Stimulated activated naive CD8-positive, alpha-beta T cell treated with anti-CD3 and anti-CD28 coated beads, Interleukin-15, Interleukin-2, amounts not matched to agents 100 ng/mL and 50 ng/mL, for 24 hours (primary cell): Measurements from ENCODE around the gene TNFSF12.

ENCODE experiments used
- H3K27ac Mint-ChIP-seq: one replicate; pipeline ENCODE4 v1.8.0; 2021; ENCODE audit warnings: mild to moderate bottlenecking, mixed read lengths
- H3K27me3 Mint-ChIP-seq: one replicate; pipeline ENCODE4 v1.8.0; 2021; ENCODE audit warnings: mixed read lengths
- H3K36me3 Mint-ChIP-seq: one replicate; pipeline ENCODE4 v1.8.0; 2021; ENCODE audit warnings: low read depth, mixed read lengths
- H3K4me1 Mint-ChIP-seq: one replicate; pipeline ENCODE4 v1.8.0; 2021; ENCODE audit warnings: low read depth, mixed read lengths
- H3K4me3 Mint-ChIP-seq: one replicate; pipeline ENCODE4 v1.8.0; 2021; ENCODE audit warnings: mild to moderate bottlenecking, mixed read lengths
- H3K9me3 Mint-ChIP-seq: one replicate; pipeline ENCODE4 v1.8.0; 2021; ENCODE audit warnings: mixed read lengths

TNFSF12 gene, protein sequence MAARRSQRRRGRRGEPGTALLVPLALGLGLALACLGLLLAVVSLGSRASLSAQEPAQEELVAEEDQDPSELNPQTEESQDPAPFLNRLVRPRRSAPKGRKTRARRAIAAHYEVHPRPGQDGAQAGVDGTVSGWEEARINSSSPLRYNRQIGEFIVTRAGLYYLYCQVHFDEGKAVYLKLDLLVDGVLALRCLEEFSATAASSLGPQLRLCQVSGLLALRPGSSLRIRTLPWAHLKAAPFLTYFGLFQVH

DNA sequence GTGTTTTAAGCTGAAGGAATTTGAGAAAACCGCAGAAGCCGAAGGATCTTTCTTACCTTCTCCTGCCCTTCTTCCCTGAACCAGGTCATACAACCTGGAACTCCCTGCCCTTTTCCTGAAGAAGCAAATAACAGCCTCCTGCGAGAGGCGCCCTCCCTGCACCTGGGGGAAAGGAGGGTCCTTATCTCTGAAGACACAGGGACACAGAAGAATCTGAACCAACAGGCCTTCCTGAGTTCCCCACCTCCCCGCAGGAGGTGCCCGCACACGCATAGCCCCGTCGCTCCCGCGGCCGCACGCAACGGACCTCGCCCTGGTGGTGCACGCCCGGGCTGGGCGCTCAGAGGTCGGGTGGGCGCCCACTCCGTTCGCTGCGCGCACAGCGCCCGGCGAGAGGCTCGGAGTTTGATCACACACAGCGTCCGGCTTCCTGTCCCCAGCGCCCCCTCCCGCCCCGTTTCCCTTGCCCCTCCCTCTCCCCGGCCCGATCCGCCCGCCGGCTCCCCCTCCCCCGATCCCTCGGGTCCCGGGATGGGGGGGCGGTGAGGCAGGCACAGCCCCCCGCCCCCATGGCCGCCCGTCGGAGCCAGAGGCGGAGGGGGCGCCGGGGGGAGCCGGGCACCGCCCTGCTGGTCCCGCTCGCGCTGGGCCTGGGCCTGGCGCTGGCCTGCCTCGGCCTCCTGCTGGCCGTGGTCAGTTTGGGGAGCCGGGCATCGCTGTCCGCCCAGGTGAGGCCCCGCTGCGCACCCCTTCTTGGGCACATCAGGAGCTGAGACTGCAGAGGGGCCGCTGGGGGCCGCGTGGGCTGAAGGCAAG is at the start of gene TNFSF12:
Gene TNFSF12, plus strand, starts transcription at position 474 of the 816 bp plus-strand sequence. Its CDS starts 96 bp downstream, at position 570.
- Mint-ChIP-seq H3K27ac (peak within 1 kb of the TSS; percentile 72), H3K27me3 (no peaks in the 10 kb centered on the region), H3K9me3 (no peaks in the 10 kb centered on the region), H3K4me1 (peaks cover 59% of the 10 kb centered on the region), H3K4me3 (peak within 1 kb of the TSS; percentile 80), H3K36me3 (peaks cover 4% of the 10 kb centered on the region)

DNA sequence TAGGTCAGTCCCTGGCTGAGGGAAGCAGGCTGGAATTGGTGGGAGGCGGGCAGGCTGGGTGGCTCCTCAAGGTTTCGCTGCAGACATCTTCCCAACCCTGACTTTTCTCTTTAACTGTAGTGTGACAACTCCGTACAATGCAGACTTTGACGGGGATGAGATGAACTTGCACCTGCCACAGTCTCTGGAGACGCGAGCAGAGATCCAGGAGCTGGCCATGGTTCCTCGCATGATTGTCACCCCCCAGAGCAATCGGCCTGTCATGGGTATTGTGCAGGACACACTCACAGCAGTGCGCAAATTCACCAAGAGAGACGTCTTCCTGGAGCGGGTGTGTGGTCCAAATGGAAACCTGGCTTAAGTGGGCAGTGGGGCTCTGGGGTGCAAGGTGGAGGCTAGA is 49.7 kb upstream of the TNFSF12 start:
- H3K36me3 Mint-ChIP-seq, result peaks cover 80% of the 10 kb centered on the region
- no peaks in the 10 kb centered on the region for H3K9me3 Mint-ChIP-seq
- H3K27me3 Mint-ChIP-seq, result no peaks in the 10 kb centered on the region
- H3K4me3 Mint-ChIP-seq, result no peak overlapping the region
- H3K4me1 Mint-ChIP-seq, result no peaks in the 10 kb centered on the region
- no peak overlapping the region for H3K27ac Mint-ChIP-seq

DNA sequence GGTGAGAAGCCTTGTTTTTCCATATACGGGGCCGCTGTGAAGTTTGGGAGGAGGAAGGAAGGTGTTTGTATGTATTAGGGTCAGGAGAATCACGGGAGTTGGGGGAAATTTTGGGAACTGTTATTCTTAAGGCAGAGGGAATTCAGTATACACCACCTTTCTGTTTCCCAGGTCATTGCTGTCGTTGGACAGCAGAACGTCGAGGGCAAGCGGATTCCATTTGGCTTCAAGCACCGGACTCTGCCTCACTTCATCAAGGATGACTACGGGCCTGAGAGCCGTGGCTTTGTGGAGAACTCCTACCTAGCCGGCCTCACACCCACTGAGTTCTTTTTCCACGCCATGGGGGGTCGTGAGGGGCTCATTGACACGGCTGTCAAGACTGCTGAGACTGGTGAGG is 47.1 kb upstream of the TNFSF12 start:
- Mint-ChIP-seq H3K9me3 (no peaks in the 10 kb centered on the region), H3K36me3 (peaks cover 77% of the 10 kb centered on the region), H3K27ac (no peak overlapping the region), H3K4me3 (no peak overlapping the region), H3K27me3 (no peaks in the 10 kb centered on the region), H3K4me1 (no peaks in the 10 kb centered on the region)

DNA sequence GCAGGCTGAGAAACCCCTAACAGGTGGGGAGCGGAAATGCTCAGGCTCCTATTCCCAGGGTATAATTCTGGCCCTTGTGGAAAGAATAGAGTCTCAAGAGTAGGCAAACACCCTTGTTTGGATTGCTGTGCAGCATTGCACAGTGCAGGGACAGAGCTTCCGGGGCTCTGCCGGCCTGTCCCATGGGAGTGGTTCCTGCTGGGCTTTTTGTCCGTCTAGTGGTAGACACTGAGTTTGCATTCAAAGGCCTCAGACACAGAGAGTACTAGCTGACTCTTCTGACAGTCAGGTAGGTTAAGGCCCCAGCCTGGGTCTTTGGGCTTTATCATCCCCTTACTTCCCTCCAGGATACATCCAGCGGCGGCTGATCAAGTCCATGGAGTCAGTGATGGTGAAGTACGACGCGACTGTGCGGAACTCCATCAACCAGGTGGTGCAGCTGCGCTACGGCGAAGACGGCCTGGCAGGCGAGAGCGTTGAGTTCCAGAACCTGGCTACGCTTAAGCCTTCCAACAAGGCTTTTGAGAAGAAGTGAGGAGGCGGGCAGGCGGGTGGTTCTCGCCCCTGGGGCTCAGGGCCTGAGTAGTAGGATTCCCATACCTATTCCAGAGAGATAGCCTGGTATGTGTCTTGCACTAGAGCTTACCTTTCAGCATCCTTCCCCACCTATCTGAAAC is 46.5 kb upstream of the TNFSF12 start:
- Mint-ChIP-seq H3K36me3 (peaks cover 75% of the 10 kb centered on the region), H3K27me3 (no peaks in the 10 kb centered on the region), H3K9me3 (no peaks in the 10 kb centered on the region), H3K27ac (no peak overlapping the region), H3K4me3 (no peak overlapping the region), H3K4me1 (no peaks in the 10 kb centered on the region)

DNA sequence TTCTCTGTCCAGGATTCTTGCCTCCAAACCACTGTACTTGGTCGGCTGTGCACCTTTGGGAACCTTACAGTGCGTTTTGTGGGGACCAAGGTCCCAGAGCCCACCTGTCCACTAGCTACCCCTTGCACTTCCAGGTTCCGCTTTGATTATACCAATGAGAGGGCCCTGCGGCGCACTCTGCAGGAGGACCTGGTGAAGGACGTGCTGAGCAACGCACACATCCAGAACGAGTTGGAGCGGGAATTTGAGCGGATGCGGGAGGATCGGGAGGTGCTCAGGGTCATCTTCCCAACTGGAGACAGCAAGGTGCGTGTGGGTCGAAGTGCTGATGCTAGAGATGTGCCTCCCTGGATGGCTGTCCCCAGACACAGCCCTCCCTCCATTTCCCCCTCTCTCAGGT is 45.9 kb upstream of the TNFSF12 start:
- Mint-ChIP-seq H3K4me3 (no peak overlapping the region), H3K36me3 (peaks cover 80% of the 10 kb centered on the region), H3K27ac (no peak overlapping the region), H3K4me1 (no peaks in the 10 kb centered on the region), H3K9me3 (no peaks in the 10 kb centered on the region), H3K27me3 (no peaks in the 10 kb centered on the region)

DNA sequence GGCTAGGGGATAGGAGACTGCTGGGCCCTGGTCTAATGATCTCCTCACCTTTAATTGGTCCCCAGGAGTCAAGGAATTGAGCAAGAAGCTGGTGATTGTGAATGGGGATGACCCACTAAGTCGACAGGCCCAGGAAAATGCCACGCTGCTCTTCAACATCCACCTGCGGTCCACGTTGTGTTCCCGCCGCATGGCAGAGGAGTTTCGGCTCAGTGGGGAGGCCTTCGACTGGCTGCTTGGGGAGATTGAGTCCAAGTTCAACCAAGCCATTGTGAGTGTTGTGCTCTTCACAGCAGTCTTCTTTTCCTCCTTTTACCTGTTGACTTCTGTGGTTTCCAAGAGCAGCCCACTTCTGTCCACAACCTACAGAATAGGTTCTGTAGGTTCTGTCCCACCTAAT is 45.3 kb upstream of the TNFSF12 start:
- Mint-ChIP-seq H3K4me3 (no peak overlapping the region), H3K27me3 (no peaks in the 10 kb centered on the region), H3K27ac (peak overlapping the region; percentile 63), H3K36me3 (peaks cover 81% of the 10 kb centered on the region), H3K9me3 (no peaks in the 10 kb centered on the region), H3K4me1 (no peaks in the 10 kb centered on the region)

DNA sequence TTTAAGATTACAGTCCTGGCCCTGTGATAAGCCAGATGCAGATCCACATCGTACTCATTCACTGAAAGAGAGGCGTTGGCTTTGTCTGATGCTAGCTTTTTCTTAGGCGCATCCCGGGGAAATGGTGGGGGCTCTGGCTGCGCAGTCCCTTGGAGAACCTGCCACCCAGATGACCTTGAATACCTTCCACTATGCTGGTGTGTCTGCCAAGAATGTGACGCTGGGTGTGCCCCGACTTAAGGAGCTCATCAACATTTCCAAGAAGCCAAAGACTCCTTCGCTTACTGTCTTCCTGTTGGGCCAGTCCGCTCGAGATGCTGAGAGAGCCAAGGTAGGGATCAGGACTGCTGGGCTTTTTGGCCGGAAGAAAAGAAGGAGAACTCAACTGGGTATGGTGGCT is 40.7 kb upstream of the TNFSF12 start:
- H3K4me3 Mint-ChIP-seq, result no peak overlapping the region
- H3K36me3 Mint-ChIP-seq, result peaks cover 78% of the 10 kb centered on the region
- no peaks in the 10 kb centered on the region for H3K4me1 Mint-ChIP-seq
- no peak overlapping the region for H3K27ac Mint-ChIP-seq
- H3K9me3 Mint-ChIP-seq, result no peaks in the 10 kb centered on the region
- H3K27me3 Mint-ChIP-seq, result no peaks in the 10 kb centered on the region

DNA sequence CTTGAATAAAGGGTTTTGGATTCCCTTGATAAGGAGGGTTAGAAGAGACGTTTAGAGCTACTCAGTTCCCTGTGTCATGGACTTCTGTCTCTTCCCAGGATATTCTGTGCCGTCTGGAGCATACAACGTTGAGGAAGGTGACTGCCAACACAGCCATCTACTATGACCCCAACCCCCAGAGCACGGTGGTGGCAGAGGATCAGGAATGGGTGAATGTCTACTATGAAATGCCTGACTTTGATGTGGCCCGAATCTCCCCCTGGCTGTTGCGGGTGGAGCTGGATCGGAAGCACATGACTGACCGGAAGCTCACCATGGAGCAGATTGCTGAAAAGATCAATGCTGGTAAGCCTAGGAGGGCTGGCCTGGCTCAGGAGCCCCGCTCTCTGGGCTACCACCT is 40.0 kb upstream of the TNFSF12 start:
- Mint-ChIP-seq H3K4me3 (no peak overlapping the region), H3K4me1 (no peaks in the 10 kb centered on the region), H3K9me3 (no peaks in the 10 kb centered on the region), H3K36me3 (peaks cover 71% of the 10 kb centered on the region), H3K27me3 (no peaks in the 10 kb centered on the region), H3K27ac (no peak overlapping the region)

DNA sequence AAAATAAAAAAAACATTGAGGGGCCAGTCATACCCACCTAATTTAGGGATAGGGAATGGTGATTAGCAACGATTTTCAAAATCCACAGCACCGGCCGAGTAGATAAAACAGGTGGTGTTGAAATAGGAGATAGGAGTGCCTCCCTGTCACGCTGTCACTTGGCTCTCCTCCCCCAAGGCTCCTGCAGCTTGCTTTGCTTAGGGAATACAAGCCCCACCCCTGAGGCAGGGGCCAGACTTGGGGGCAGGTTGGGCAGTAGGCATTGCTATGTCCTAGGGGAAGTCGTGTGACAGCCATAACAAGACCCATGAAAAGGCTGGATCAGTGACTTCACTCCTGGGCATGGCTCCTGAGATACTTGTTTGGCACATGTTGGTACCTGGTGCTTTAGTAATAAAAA is 38.9 kb upstream of the TNFSF12 start:
- H3K36me3 Mint-ChIP-seq, result peaks cover 66% of the 10 kb centered on the region
- H3K4me1 Mint-ChIP-seq, result no peaks in the 10 kb centered on the region
- H3K4me3 Mint-ChIP-seq, result no peak overlapping the region
- no peak overlapping the region for H3K27ac Mint-ChIP-seq
- H3K27me3 Mint-ChIP-seq, result no peaks in the 10 kb centered on the region
- H3K9me3 Mint-ChIP-seq, result no peaks in the 10 kb centered on the region

DNA sequence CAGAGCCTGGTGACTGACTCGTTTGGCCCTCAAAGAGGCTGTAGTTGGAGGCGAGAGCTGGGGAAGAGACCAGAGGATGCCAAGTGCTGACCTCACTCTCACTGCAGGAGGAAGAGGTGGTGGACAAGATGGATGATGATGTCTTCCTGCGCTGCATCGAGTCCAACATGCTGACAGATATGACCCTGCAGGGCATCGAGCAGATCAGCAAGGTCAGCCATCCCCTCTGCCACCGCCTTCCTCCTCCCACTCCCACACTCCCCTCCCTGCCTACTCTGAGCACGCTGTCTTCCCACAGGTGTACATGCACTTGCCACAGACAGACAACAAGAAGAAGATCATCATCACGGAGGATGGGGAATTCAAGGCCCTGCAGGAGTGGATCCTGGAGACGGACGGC is 37.8 kb upstream of the TNFSF12 start:
- H3K4me1 Mint-ChIP-seq, result no peaks in the 10 kb centered on the region
- H3K9me3 Mint-ChIP-seq, result no peaks in the 10 kb centered on the region
- peaks cover 63% of the 10 kb centered on the region for H3K36me3 Mint-ChIP-seq
- H3K27ac Mint-ChIP-seq, result no peak overlapping the region
- no peak overlapping the region for H3K4me3 Mint-ChIP-seq
- no peaks in the 10 kb centered on the region for H3K27me3 Mint-ChIP-seq

DNA sequence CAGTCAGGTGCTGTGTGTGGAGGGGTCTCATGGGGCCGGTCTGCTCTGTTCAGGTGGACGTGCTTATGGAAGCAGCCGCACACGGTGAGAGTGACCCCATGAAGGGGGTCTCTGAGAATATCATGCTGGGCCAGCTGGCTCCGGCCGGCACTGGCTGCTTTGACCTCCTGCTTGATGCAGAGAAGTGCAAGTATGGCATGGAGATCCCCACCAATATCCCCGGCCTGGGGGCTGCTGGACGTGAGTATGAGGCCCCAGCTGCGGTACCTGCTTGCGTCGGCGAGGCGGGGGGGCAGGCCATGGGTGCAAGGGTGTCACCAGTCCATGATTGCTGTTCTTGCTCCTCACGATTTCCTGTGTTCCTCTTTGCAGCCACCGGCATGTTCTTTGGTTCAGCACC is 36.8 kb upstream of the TNFSF12 start:
- no peaks in the 10 kb centered on the region for H3K27me3 Mint-ChIP-seq
- no peak overlapping the region for H3K4me3 Mint-ChIP-seq
- no peaks in the 10 kb centered on the region for H3K9me3 Mint-ChIP-seq
- no peaks in the 10 kb centered on the region for H3K4me1 Mint-ChIP-seq
- H3K27ac Mint-ChIP-seq, result no peak overlapping the region
- H3K36me3 Mint-ChIP-seq, result peaks cover 55% of the 10 kb centered on the region

DNA sequence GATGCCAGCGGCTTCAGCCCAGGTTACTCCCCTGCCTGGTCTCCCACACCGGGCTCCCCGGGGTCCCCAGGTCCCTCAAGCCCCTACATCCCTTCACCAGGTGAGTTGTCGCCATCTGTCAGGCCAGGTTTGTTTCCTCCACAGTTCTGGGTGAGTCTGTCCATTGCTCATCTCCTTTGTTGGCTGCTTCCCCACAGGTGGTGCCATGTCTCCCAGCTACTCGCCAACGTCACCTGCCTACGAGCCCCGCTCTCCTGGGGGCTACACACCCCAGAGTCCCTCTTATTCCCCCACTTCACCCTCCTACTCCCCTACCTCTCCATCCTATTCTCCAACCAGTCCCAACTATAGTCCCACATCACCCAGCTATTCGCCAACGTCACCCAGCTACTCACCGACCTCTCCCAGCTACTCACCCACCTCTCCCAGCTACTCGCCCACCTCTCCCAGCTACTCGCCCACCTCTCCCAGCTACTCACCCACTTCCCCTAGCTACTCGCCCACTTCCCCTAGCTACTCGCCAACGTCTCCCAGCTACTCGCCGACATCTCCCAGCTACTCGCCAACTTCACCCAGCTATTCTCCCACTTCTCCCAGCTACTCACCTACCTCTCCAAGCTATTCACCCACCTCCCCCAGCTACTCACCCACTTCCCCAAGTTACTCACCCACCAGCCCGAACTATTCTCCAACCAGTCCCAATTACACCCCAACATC is 35.9 kb upstream of the TNFSF12 start:
- Mint-ChIP-seq H3K4me3 (no peak overlapping the region), H3K27me3 (no peaks in the 10 kb centered on the region), H3K36me3 (peaks cover 47% of the 10 kb centered on the region), H3K27ac (peak overlapping the region; percentile 16), H3K9me3 (no peaks in the 10 kb centered on the region), H3K4me1 (no peaks in the 10 kb centered on the region)

DNA sequence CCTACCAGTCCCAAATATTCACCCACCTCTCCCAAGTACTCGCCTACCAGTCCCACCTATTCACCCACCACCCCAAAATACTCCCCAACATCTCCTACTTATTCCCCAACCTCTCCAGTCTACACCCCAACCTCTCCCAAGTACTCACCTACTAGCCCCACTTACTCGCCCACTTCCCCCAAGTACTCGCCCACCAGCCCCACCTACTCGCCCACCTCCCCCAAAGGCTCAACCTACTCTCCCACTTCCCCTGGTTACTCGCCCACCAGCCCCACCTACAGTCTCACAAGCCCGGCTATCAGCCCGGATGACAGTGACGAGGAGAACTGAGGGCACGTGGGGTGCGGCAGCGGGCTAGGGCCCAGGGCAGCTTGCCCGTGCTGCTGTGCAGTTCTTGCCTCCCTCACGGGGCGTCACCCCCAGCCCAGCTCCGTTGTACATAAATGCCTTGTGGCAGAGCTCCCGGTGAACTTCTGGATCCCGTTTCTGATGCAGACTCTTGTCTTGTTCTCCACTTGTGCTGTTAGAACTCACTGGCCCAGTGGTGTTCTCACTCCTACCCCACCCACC is 34.9 kb upstream of the TNFSF12 start:
- Mint-ChIP-seq H3K27me3 (no peaks in the 10 kb centered on the region), H3K36me3 (peaks cover 38% of the 10 kb centered on the region), H3K9me3 (no peaks in the 10 kb centered on the region), H3K4me3 (no peak overlapping the region), H3K27ac (no peak overlapping the region), H3K4me1 (no peaks in the 10 kb centered on the region)

DNA sequence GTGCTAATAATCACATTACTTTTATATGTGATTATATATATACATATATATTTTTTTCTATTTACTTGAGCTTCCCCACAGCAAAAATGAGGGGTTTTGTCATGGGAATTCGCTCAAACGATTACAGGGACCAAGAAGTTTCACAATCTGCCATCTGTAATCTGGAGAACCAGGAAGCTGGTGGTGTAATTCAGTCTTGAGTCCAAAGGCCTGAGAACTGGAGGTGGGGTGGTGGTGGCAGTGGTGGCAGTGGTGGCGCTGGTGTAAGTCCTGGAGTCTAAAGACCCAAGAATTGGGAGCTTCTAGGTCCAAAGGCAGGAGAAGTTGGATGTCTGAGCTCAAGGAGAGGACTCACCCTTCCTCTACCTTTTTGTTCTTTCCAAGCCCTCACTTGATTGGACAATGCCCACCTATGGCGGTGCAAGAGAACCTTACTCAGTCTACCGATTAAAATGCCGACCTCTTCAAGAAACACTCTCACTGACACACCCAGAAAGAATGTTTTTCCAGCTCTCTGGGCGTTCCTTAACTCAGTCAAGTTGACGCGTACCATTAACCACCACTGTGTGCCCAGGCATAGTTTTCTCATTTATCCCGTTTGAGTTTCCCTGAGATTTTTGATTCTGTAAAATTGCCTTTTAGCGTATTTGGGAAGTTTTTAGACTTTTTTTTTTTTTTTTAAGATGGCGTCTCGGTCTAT is 32.8 kb upstream of the TNFSF12 start:
- no peaks in the 10 kb centered on the region for H3K27me3 Mint-ChIP-seq
- no peaks in the 10 kb centered on the region for H3K4me1 Mint-ChIP-seq
- H3K4me3 Mint-ChIP-seq, result no peak overlapping the region
- no peaks in the 10 kb centered on the region for H3K9me3 Mint-ChIP-seq
- peaks cover 18% of the 10 kb centered on the region for H3K36me3 Mint-ChIP-seq
- no peak overlapping the region for H3K27ac Mint-ChIP-seq
